ENCODE data around the gene RNF207. TPM values are rescaled to one million over a fixed set of nuclear protein-coding genes. Genes with fewer than 3 reads are reported as not detected.

The RNF207 gene
- total RNA-seq, 1 experiment from 2014 or later, result 95.4 TPM

DNA sequence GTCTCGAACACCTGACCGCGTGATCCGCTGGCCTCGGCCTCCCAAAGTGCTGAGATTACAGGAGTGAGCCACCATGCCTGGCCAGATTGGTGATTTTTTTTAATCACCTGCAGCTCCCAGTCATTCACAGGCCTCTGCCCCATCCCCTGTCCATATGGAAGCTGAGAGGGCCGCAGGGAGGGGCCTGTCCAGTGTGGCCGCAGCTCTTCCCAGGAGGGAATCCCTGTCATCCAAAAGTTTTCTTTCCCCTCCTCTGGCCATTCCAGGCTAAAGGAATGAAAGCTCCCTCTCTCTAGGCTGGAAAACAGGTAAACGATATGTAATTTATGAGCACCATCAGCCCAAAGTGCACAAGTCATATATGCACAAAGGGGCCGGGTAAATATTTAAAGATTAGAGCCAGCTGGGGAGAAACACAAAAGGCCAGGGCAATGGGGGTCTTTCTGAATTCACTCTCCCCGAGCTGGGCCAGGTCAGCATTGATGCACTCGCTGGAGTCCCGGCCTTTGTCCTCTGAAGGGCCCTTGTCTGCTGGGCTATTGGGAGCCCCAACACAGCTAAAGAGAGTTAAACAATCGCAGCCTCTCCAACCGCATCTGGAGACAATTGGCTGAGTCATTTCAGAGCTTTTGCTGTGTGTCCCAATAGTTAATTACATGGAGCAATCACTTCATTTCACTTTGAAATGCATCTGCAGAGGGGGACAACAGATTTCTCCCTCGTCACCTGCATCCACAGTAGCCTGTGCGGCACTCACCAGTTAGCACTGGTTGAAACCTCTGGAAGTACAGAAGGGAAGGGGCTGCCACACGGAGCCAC, 34.2 kb downstream of the RNF207 start:
- DNase-seq, result no peak
- Histone ChIP-seq H3K9me2 (replicated peaks; ENCODE audit: low read length) (no peaks in the 10 kb centered on the region), H4K20me1 (ENCODE audit: low read length) (no peaks in the 10 kb centered on the region), H3K4me3 (ENCODE audit: low read length) (no peak overlapping the region), H3K36me3 (ENCODE audit: low read depth, low read length) (no peaks in the 10 kb centered on the region), H3K79me2 (ENCODE audit: low read length) (peaks cover 4% of the 10 kb centered on the region), H3K9me3 (ENCODE audit: low read length) (no peaks in the 10 kb centered on the region), H3K4me1 (ENCODE audit: insufficient read depth, low read length) (peaks cover under 1% of the 10 kb centered on the region; the same call in 1 of the 2 replicates), H3K27ac (ENCODE audit: low read length) (no peak overlapping the region), H3K4me2 (ENCODE audit: low read length) (no peak overlapping the region), H2AFZ (ENCODE audit: low read length) (no peak overlapping the region), H3F3A (ENCODE audit: low read length, unreplicated experiment) (no peaks in the 10 kb centered on the region), H3K9ac (ENCODE audit: low read length) (no peak overlapping the region), H3K27me3 (ENCODE audit: low read length) (peaks cover 23% of the 10 kb centered on the region)
- no peak for ATAC-seq
- intact Hi-C loops (cut with micrococcal nuclease), result no loop called here
- ChIA-PET CTCF (interaction anchor here (0.5 to 0.7 kb wide), 2 partner anchors 35 to 38 kb away, joined by 3 read pairs; no protein-coding TSS in a partner anchor), POLR2A (ENCODE audit: unreplicated experiment) (no interaction called here)
- TF ChIP-seq, protein P1, sequence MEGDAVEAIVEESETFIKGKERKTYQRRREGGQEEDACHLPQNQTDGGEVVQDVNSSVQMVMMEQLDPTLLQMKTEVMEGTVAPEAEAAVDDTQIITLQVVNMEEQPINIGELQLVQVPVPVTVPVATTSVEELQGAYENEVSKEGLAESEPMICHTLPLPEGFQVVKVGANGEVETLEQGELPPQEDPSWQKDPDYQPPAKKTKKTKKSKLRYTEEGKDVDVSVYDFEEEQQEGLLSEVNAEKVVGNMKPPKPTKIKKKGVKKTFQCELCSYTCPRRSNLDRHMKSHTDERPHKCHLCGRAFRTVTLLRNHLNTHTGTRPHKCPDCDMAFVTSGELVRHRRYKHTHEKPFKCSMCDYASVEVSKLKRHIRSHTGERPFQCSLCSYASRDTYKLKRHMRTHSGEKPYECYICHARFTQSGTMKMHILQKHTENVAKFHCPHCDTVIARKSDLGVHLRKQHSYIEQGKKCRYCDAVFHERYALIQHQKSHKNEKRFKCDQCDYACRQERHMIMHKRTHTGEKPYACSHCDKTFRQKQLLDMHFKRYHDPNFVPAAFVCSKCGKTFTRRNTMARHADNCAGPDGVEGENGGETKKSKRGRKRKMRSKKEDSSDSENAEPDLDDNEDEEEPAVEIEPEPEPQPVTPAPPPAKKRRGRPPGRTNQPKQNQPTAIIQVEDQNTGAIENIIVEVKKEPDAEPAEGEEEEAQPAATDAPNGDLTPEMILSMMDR (conservative IDR thresholded peaks at IDR 0.05; ENCODE audit: low read depth, low read length), result no peak
- TF ChIP-seq EZH2 (IDR thresholded peaks at IDR 0.05; ENCODE audit: low read length, unreplicated experiment) (no peak), EZH2phosphoT487 (IDR thresholded peaks at IDR 0.05; ENCODE audit: borderline replicate concordance, low read length) (no peak)
- no TSS peak for BruUV-seq (replicated peaks)

DNA sequence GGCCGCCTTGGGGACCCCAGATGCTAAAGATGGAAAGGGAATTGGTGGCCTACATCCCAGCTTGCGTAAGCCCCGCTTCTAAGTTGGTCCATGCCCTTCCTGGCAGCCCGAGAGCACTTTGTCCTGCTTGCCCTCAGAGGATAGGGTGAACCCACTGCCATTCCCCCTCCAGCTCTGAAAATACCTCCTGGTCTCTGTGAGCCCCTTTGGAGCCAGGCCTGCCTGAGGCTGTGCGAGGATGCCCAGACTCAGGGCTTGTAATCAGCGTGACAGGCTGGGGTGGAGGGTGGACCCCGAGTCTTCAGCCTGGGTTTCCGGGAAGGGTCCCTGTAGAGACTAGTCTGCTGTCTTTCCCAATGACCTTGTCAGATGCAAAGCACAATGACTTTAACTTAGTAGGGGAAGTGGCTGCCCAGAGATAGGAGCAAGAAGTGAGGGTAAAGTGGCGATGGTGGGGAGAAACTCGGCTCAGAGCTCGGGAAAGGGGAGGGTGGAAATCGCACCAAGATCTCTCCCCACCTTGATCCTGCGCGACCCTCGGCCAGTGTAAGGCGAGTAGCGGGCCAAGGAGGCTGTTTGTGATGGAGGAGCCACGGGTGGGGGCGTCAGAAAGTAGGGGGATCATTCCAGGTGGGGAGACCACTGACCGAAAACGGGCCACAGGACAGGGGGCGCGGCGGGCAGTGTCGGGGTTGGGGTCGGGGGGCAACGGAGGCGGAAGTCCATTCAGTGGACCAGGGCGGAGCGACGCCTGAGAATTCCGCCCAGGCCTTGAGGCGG, 35.4 kb downstream of the RNF207 start:
- Histone ChIP-seq H3K36me3 (ENCODE audit: low read depth, low read length) (no peaks in the 10 kb centered on the region), H2AFZ (ENCODE audit: low read length) (no peak overlapping the region), H3K4me1 (ENCODE audit: insufficient read depth, low read length) (peaks cover 9% of the 10 kb centered on the region), H3K9me2 (replicated peaks; ENCODE audit: low read length) (no peaks in the 10 kb centered on the region), H3K27me3 (ENCODE audit: low read length) (peaks cover 23% of the 10 kb centered on the region), H3K4me2 (ENCODE audit: low read length) (no peak overlapping the region), H3K9ac (ENCODE audit: low read length) (no peak overlapping the region), H3K4me3 (ENCODE audit: low read length) (no peak overlapping the region), H3F3A (ENCODE audit: low read length, unreplicated experiment) (no peaks in the 10 kb centered on the region), H3K9me3 (ENCODE audit: low read length) (no peaks in the 10 kb centered on the region), H3K79me2 (ENCODE audit: low read length) (no peaks in the 10 kb centered on the region), H3K27ac (ENCODE audit: low read length) (no peak overlapping the region), H4K20me1 (ENCODE audit: low read length) (no peaks in the 10 kb centered on the region)
- no peak for DNase-seq
- intact Hi-C loops (cut with micrococcal nuclease), result no loop called here
- TF ChIP-seq EZH2 (IDR thresholded peaks at IDR 0.05; ENCODE audit: low read length, unreplicated experiment) (no peak), EZH2phosphoT487 (IDR thresholded peaks at IDR 0.05; ENCODE audit: borderline replicate concordance, low read length) (no peak)
- TF ChIP-seq, protein P1 (conservative IDR thresholded peaks at IDR 0.05; ENCODE audit: low read depth, low read length), result no peak
- ChIA-PET CTCF (no interaction called here), POLR2A (ENCODE audit: unreplicated experiment) (no interaction called here)
- BruUV-seq (replicated peaks), result no TSS peak
- no peak for ATAC-seq

Measured in PC-3 (cell line).